K562 (cell line): ENCODE results near the gene LRP6. TPM values are rescaled to one million over a fixed set of nuclear protein-coding genes. Genes with fewer than 3 reads are reported as not detected.

ENCODE experiments used
- ATAC-seq: fragments of 200-7000 bp; cut with Tn5 transposase; 3 replicates; pipeline ENCODE4 v1.9.1; 2020; ENCODE audit warnings: moderate library complexity
- BruUV-seq: library from RNA; stranded (reverse); fragments of 400-500 nt; replicated peaks from 2 replicates; lab custom pipeline; 2021; lab: Mats Ljungman, UMichigan
- CTCF ChIA-PET: fragments of 300-600 bp; formaldehyde crosslinking; extraction: SDS; loops from one replicate; lab custom pipeline; 2021; ENCODE audit warnings: low intra/inter-chr PET ratio; lab: Yijun Ruan, JAX
- POLR2A ChIA-PET: fragments of 300-600, 350-650 bp; sonication (Branson Sonifier 250); formaldehyde crosslinking; extraction: SDS; loops from one replicate; lab custom pipeline; 2021; ENCODE audit warnings: antibody characterized with exemption, inconsistent platforms; lab: Yijun Ruan, JAX
- DNase-seq, 4 experiments: peaks; one replicate each; pipeline versions ENCODE4 v3.0.0 to v3.0.0-alpha.2; 2011 to 2018; ENCODE audit warnings: low spot score in 3 of 4, mixed read lengths in 3 of 4; ENCODE audit errors: extremely low read depth in 1 of 4
- FAIRE-seq: peaks from 2 replicates; lab custom pipeline; 2011; peaks lifted over from hg19 to GRCh38; lab: Jason Lieb, UNC
- H2AFZ ChIP-seq: 2 replicates; pipeline ENCODE4 v1.6.0; 2011; ENCODE audit warnings: low read depth, low read length, control low read depth, inconsistent platforms
- H3K27ac ChIP-seq: fragments of 200-600 bp; 3 replicates; pipeline ENCODE4 v1.8.0; 2011; ENCODE audit warnings: low read depth, mild to moderate bottlenecking, control low read depth, inconsistent platforms, low read length, moderate library complexity, mixed read lengths; ENCODE audit errors: extremely low read depth
- H3K27me3 ChIP-seq, 2 experiments: fragments of 300-600 bp in 1 of 2; 2 replicates in 1 of 2; 3 replicates in 1 of 2; pipeline versions ENCODE4 v1.6.0 to v1.8.0; 2011; ENCODE audit warnings: inconsistent platforms in 2 of 2, low read length in 2 of 2, mild to moderate bottlenecking in 1 of 2, mixed read lengths in 1 of 2, moderate library complexity in 1 of 2; ENCODE audit not compliant: control insufficient read depth in 2 of 2, insufficient read depth in 2 of 2
- H3K36me3 ChIP-seq: fragments of 300-600 bp; 3 replicates; pipeline ENCODE4 v1.8.0; 2011; ENCODE audit warnings: mild to moderate bottlenecking, low read length, inconsistent platforms; ENCODE audit not compliant: control insufficient read depth, insufficient read depth
- H3K4me1 ChIP-seq, 2 experiments: fragments of 200-600 bp in 1 of 2; replicated peaks in 1 of 2; 2 replicates in 1 of 2; 3 replicates in 1 of 2; pipeline versions ENCODE4 v1.5.1 to v1.8.0; 2011; ENCODE audit warnings: inconsistent platforms in 2 of 2, low read length in 2 of 2, mild to moderate bottlenecking in 1 of 2, mixed read lengths in 1 of 2, moderate library complexity in 1 of 2; ENCODE audit not compliant: control insufficient read depth in 2 of 2, insufficient read depth in 2 of 2
- H3K4me2 ChIP-seq: 2 replicates; pipeline ENCODE4 v1.6.1; 2011; ENCODE audit warnings: low read length, control low read depth, inconsistent platforms, mixed read lengths; ENCODE audit not compliant: insufficient read depth
- H3K4me3 ChIP-seq: fragments of 200-600 bp; sonication (generic), shearing (Covaris generic); 2 replicates; pipeline ENCODE4 v1.5.1; 2016; ENCODE audit warnings: control low read depth, inconsistent platforms
- H3K79me2 ChIP-seq: fragments of 200-600 bp; 3 replicates; pipeline ENCODE4 v1.8.0; 2011; ENCODE audit warnings: low read length, inconsistent platforms; ENCODE audit not compliant: control insufficient read depth, insufficient read depth
- H3K9ac ChIP-seq, 2 experiments: 2 replicates each; pipeline versions ENCODE4 v1.6.0 to v1.6.1; 2011; ENCODE audit warnings: low read depth in 2 of 2, low read length in 2 of 2, control low read depth in 1 of 2, inconsistent platforms in 1 of 2, mild to moderate bottlenecking in 1 of 2, mixed read lengths in 1 of 2; ENCODE audit not compliant: insufficient read depth in 1 of 2
- H3K9me1 ChIP-seq: one replicate; pipeline ENCODE4 v1.6.0; 2011; ENCODE audit warnings: inconsistent platforms, mild to moderate bottlenecking, low read length, moderate library complexity; ENCODE audit not compliant: control insufficient read depth, insufficient read depth
- H3K9me3 ChIP-seq: replicated peaks from 2 replicates; pipeline ENCODE4 v1.5.1; 2011; ENCODE audit warnings: low read depth, low read length, inconsistent platforms; ENCODE audit not compliant: control insufficient read depth, insufficient read depth
- H4K20me1 ChIP-seq: replicated peaks from 2 replicates; pipeline ENCODE4 v1.6.1; 2011; ENCODE audit warnings: low read length, inconsistent platforms, mixed read lengths; ENCODE audit not compliant: control insufficient read depth, insufficient read depth
- ATF2 ChIP-seq: sonication (generic); formaldehyde crosslinking; IDR thresholded peaks from 2 replicates; pipeline ENCODE4 v1.8.1; 2022; ENCODE audit warnings: missing genetic modification reagents
- ETV6 ChIP-seq, 3 experiments: fragments of 150-350 bp in 1 of 3; sonication (generic) in 1 of 3; formaldehyde crosslinking in 1 of 3; IDR thresholded peaks; 2 replicates each; pipeline versions ENCODE4 v1.6.1 to v1.8.0; 2014 to 2022; ENCODE audit warnings: borderline replicate concordance in 2 of 3, low read depth in 2 of 3, antibody characterized with exemption in 1 of 3, low read length in 1 of 3, mild to moderate bottlenecking in 1 of 3, missing genetic modification reagents in 1 of 3
- MBD2 ChIP-seq: sonication (generic); IDR thresholded peaks from 2 replicates; pipeline ENCODE4 v1.6.1; 2016; ENCODE audit warnings: low read depth, borderline replicate concordance
- NR2F6 ChIP-seq: fragments of 450-650 bp; formaldehyde crosslinking; IDR thresholded peaks from 2 replicates; pipeline ENCODE4 v1.4.0; 2020; ENCODE audit warnings: mild to moderate bottlenecking
- PTTG1 ChIP-seq: fragments of 450-650 bp; IDR thresholded peaks from 2 replicates; pipeline ENCODE4 v1.6.1; 2016; ENCODE audit warnings: low read depth, mild to moderate bottlenecking, missing genetic modification characterization, missing compliant biosample characterization
- ZBTB34 ChIP-seq: fragments of 250-450 bp; sonication (Bioruptor Pico); IDR thresholded peaks from 2 replicates; pipeline ENCODE4 v1.8.0; 2021; ENCODE audit warnings: mild to moderate bottlenecking, moderate library complexity
- ZNF586 ChIP-seq: fragments of 450-650 bp; formaldehyde crosslinking; conservative IDR thresholded peaks from 2 replicates; pipeline ENCODE4 v1.4.0; 2020; ENCODE audit warnings: mild to moderate bottlenecking, moderate library complexity
- WGBS: fragments of 100-300 bp; shearing (Covaris generic); methylation state at CpG from one replicate; pipeline ENCODE4 v1.1.6; 2016; ENCODE audit warnings: low coverage, mixed read lengths; ENCODE audit not compliant: insufficient coverage; ENCODE audit errors: missing lambda C conversion rate; 5-methylcytosine and 5-hydroxymethylcytosine counted together
- in situ Hi-C: fragments of 300-500 bp; cut with MboI; formaldehyde crosslinking; loops from 4 replicates; pipeline ENCODE4 v1.15.0; 2018; ENCODE audit warnings: inconsistent platforms, mixed read lengths
- intact Hi-C: fragments of 100-400 bp; cut with micrococcal nuclease; formaldehyde crosslinking; loops from 2 replicates; pipeline ENCODE4 v1.14.2; 2022
- polyA plus RNA-seq, 8 experiments: library from polyadenylated mRNA; depleted of rRNA in 4 of 8; stranded (reverse) in 5 of 8; unstranded in 3 of 8; fragments of >200 nt; fragmentation: Nextera tagmentation in 2 of 8; fragmentation: Illumina TruSeq in 1 of 8; extraction: Ambion mirVana in 2 of 8; extraction: Trizol in 1 of 8; gene quantifications; 2 replicates each; pipeline versions ENCODE4 v1.2.1 to v1.2.3, GENCODE V29; 2011 to 2014; ENCODE audit warnings: inconsistent platforms in 1 of 8, missing spikeins in 1 of 8
- total RNA-seq, 7 experiments: library from RNA; depleted of rRNA in 6 of 7; stranded (reverse); fragments of >200 nt in 6 of 7; fragmentation: Illumina TruSeq in 2 of 7; extraction: Trizol in 2 of 7; gene quantifications; 2 replicates each; pipeline versions ENCODE4 v1.2.1 to v1.2.3, GENCODE V29; 2011 to 2021; ENCODE audit warnings: low replicate concordance in 1 of 7

Gene LRP6
- total and polyA plus RNA-seq, 9 of the 15 experiments (the other 6 are each of a cell fraction or from before 2014, with no cell fraction given), result 3.0 to 17.0 (median 10.8) TPM

GRCh38 chr12:12209043-12209442 is 57.8 kb downstream of the LRP6 start:
- Histone ChIP-seq H3K27ac (no peak overlapping the region), H3K9me3 (no peaks in the 10 kb centered on the region), H3K9ac (no peak overlapping the region), H3K9me1 (no peaks in the 10 kb centered on the region), H3K27me3 (no peaks in the 10 kb centered on the region), H2AFZ (no peak overlapping the region), H3K4me3 (no peak overlapping the region), H3K4me2 (no peak overlapping the region), H3K79me2 (peaks cover 43% of the 10 kb centered on the region), H4K20me1 (no peaks in the 10 kb centered on the region), H3K4me1 (no peaks in the 10 kb centered on the region), H3K36me3 (no peaks in the 10 kb centered on the region)
- no TSS peak for BruUV-seq
- intact Hi-C loops (no loop called here), in situ Hi-C loops (no loop called here)
- ChIA-PET POLR2A (no interaction called here), CTCF (no interaction called here)
- no peak for TF ChIP-seq NR2F6
- TF ChIP-seq ETV6 (IDR thresholded peaks at IDR 0.05; ENCODE audit: borderline replicate concordance in 1 of 2, low read depth in 2 of 2, low read length in 1 of 2), result no peak
- no peak for TF ChIP-seq ETV6 (CRISPR knock-in tag; IDR thresholded peaks at IDR 0.05; ENCODE audit: borderline replicate concordance)
- TF ChIP-seq PTTG1 (tag), result no peak
- TF ChIP-seq MBD2, result no peak
- no peak for TF ChIP-seq ZBTB34
- TF ChIP-seq ATF2 (CRISPR knock-in tag), result no peak
- no peak for TF ChIP-seq ZNF586 (CRISPR knock-in tag)
- no peak for FAIRE-seq
- peak; percentile 35; the same call in 1 of the 3 replicates for ATAC-seq
- no peak for DNase-seq
- WGBS, result 42% methylated on average over 3 of the region's 3 CpGs
